ENCODE results near the gene GFOD1. TPM values are rescaled to one million over a fixed set of nuclear protein-coding genes. Genes with fewer than 3 reads are reported as not detected.

The GFOD1 gene
- total and polyA plus RNA-seq, 10 of the 15 experiments (the other 5 are each of a cell fraction or from before 2014, with no cell fraction given): 6.5 to 41.4 (median 16.0) TPM

GRCh38 chr6:13360671-13361540 lies 126.5 kb downstream of the GFOD1 start (continued):
- no peak for TF ChIP-seq TARDBP (IDR thresholded peaks at IDR 0.05; ENCODE audit: borderline replicate concordance)
- TF ChIP-seq HCFC1 (IDR thresholded peaks at IDR 0.05; ENCODE audit: low read length): no peak

GRCh38 chr6:13359287-13359686 lies 128.1 kb downstream of the GFOD1 start:
- DNase-seq (ENCODE audit: low read depth, low spot score): no peak
- ATAC-seq: no peak
- no peaks in the 10 kb centered on the region for H3K79me2 ChIP-seq (ENCODE audit: control insufficient read depth, insufficient read depth, low read length)
- FAIRE-seq: no peak
- H3K9ac ChIP-seq (ENCODE audit: control insufficient read depth, insufficient read depth, low read length): no peak overlapping the region
- BruUV-seq (replicated peaks): no TSS peak
- H3K4me1 ChIP-seq (ENCODE audit: control insufficient read depth, insufficient read depth, low read length): peaks cover 34% of the 10 kb centered on the region
- POLR2A ChIA-PET: interaction anchor here (0.5 to 7.0 kb wide), 6 partner anchors 8 to 20 kb away, joined by 3 to 45 read pairs (median 5); no protein-coding TSS in a partner anchor
- H3K9me3 ChIP-seq (replicated peaks; ENCODE audit: control insufficient read depth, insufficient read depth, low read length): no peaks in the 10 kb centered on the region
- H3K27ac ChIP-seq (ENCODE audit: control insufficient read depth, insufficient read depth): no peak overlapping the region
- peaks cover 6 to 7% of the 10 kb centered on the region in 2 experiments for H3K36me3 ChIP-seq (ENCODE audit: control insufficient read depth in 2 of 2, insufficient read depth in 2 of 2, low read length in 1 of 2)
- no peak overlapping the region for H2AFZ ChIP-seq (ENCODE audit: control insufficient read depth, low read depth, low read length)
- intact Hi-C loops (cut with micrococcal nuclease; ENCODE audit: unreplicated experiment): no loop called here
- H3K4me3 ChIP-seq: no peak overlapping the region
- SMC1A ChIA-PET (ENCODE audit: uncharacterized antibody, unreplicated experiment): interaction anchor here (1.3 to 11.1 kb wide), 9 partner anchors 10 to 216 kb away, joined by 3 to 178 read pairs (median 6); no protein-coding TSS in a partner anchor
- RAD21 ChIA-PET (ENCODE audit: unreplicated experiment): interaction anchor here (0.9 to 7.2 kb wide), 7 partner anchors 14 to 216 kb away, joined by 3 to 126 read pairs (median 5); partner anchors contain the start of gene SIRT5
- in situ Hi-C loops (cut with MboI): no loop called here
- WGBS (ENCODE audit: insufficient coverage, insufficient replicate concordance, low lambda C conversion rate, missing lambda C conversion rate): 98% methylated on average over 6 of the region's 6 CpGs
- no peaks in the 10 kb centered on the region for H3K27me3 ChIP-seq (replicated peaks in 1 of 2; ENCODE audit: control insufficient read depth in 2 of 2, insufficient read depth in 2 of 2, low read length in 1 of 2)
- H3K4me2 ChIP-seq (ENCODE audit: control insufficient read depth, insufficient read depth): no peak overlapping the region
- no peaks in the 10 kb centered on the region for H4K20me1 ChIP-seq (ENCODE audit: control insufficient read depth, insufficient read depth)
- CTCF ChIA-PET: interaction anchor here (0.6 to 6.4 kb wide), 6 partner anchors 9 to 216 kb away, joined by 3 to 41 read pairs (median 3); partner anchors contain the start of gene SIRT5
- TF ChIP-seq POLR2A (IDR thresholded peaks at IDR 0.05; ENCODE audit: low read depth, low read length) (no peak), PRDM15 (CRISPR knock-in tag; IDR thresholded peaks at IDR 0.05) (no peak), TBL1XR1 (IDR thresholded peaks at IDR 0.05; ENCODE audit: low read depth, low read length) (no peak), MTA3 (IDR thresholded peaks at IDR 0.05; ENCODE audit: borderline replicate concordance, low read length) (no peak), RBBP5 (conservative IDR thresholded peaks at IDR 0.05) (no peak), GATAD2B (conservative IDR thresholded peaks at IDR 0.05; ENCODE audit: low read depth) (no peak), MYC (IDR thresholded peaks at IDR 0.05; ENCODE audit: insufficient read depth, insufficient read length, insufficient replicate concordance, low read length, severe bottlenecking) (no peak), PML (IDR thresholded peaks at IDR 0.05; ENCODE audit: low read length) (no peak), NFXL1 (IDR thresholded peaks at IDR 0.05; ENCODE audit: borderline replicate concordance) (no peak), RELB (IDR thresholded peaks at IDR 0.05; ENCODE audit: low read depth) (no peak), BCL3 (IDR thresholded peaks at IDR 0.05; ENCODE audit: borderline replicate concordance, insufficient read depth, low read depth, low read length, poor library complexity, severe bottlenecking) (no peak), SPI1 (IDR thresholded peaks at IDR 0.05; ENCODE audit: borderline replicate concordance, insufficient read depth, low read depth, low read length) (no peak), CEBPB (IDR thresholded peaks at IDR 0.05; ENCODE audit: borderline replicate concordance in 1 of 2, low read depth in 2 of 2, low read length in 2 of 2) (no peak)

Data from GM12878 (cell line).